GM12892 (cell line): ENCODE measurements around the gene GGT5.

Experiments
- POLR2A ChIP-seq: IDR thresholded peaks from 2 replicates; pipeline ENCODE4 v1.6.1; 2011; ENCODE audit warnings: low read depth, low read length, control low read depth
- POLR2AphosphoS5 ChIP-seq: IDR thresholded peaks from 2 replicates; pipeline ENCODE4 v1.6.1; 2011; ENCODE audit warnings: low read depth, low read length, control low read depth
- TAF1 ChIP-seq: IDR thresholded peaks from 2 replicates; pipeline ENCODE4 v1.6.1; 2011; ENCODE audit warnings: low read depth, mild to moderate bottlenecking, control low read depth, low read length, borderline replicate concordance

- TF ChIP-seq POLR2A = no peak
- no peak for TF ChIP-seq POLR2AphosphoS5
- TF ChIP-seq TAF1 = no peak
Observed at GRCh38 chr22:24232725-24233124, 12.2 kb downstream of the GGT5 start.
